HG03558 (cell line): ENCODE data around the gene BICD1.
"Not testable (repeated sequence)": the region's sequence is repeated elsewhere in the genome, so short reads cannot be mapped to it uniquely, and the experiment has no call there.

Experiments
- ATAC-seq: cut with Tn5 transposase; IDR thresholded peaks from one replicate; pipeline ENCODE4 v1.9.1; 2021; ENCODE audit warnings: moderate number of reproducible peaks; ENCODE audit not compliant: unreplicated experiment; ENCODE audit errors: extremely low read depth

Gene BICD1

DNA sequence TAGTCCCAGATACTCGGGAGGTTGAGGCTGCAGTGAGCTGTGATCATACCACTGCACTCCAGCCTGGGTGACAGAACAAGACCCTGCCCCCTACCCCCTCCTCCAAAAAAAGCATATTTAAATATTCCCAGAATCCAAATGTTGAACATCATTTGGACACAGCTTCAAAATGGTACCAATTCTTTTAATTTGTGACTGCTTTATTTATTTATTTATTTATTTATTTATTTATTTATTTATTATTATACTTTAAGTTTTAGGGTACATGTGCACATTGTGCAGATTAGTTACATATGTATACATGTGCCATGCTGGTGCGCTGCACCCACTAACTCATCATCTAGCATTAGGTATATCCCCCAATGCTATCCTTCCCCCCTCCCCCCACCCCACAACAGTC, 124.7 kb downstream of the BICD1 start:
- ATAC-seq: not testable (repeated sequence)

- no peak for ATAC-seq
These were observed 126.9 kb downstream of the BICD1 start for GRCh38 chr12:32233568-32233967.

DNA sequence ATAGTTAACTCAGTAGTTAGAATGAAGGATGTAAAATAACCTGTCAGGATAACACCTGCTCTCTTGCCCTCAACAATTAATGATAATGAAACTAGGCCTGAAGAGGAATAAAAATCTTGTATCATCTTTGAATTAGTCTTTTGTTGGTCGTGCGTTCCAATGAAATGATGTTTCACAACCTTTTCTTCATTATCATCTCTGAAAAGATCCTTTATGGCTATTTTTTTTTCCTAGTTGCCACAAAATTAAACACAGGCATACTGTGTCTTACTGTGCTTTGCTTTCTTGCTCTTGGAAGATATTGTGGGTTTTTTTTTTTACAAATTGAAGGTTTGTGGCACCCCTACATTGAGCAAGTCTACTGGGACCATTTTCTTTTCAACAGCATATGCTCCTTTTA, 128.6 kb downstream of the BICD1 start:
- ATAC-seq: no peak

DNA sequence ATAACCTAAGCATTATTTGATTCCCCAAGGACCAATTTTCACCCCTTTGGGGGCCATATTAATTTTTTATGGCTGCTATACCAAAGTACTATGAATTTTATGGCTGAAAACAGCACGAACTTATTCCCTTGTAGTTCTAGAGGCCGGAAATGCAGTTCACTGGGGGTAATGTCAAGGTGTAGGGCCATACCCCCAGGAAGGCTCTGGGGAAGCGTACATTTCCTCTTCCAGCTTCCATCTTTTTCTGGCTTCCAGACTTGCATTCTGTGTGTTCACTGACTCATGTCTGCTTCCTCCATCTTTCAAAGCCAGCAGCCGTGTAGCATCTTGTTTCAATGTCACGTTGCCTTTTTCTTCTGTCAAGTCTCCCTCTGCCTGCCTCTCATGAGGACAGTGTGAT, 133.5 kb downstream of the BICD1 start:
- no peak for ATAC-seq

DNA sequence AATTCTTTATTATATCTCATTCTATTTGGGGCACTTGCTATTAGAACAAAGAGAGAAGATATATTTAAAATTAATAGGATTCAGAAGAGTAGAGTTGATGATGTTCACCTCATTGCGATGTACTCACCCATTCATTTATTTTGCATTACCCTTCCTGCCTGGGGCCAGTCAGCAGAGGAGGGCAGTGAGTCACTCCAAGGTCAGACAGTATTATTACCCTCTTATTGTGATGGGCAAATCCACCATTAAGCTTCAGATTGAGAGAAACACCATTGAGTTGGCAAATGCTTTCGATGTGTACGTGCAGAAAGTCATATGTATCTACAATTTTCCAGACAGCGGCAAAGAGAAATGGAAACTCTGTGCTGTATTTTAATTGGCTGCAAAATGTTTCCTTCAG, 134.2 kb downstream of the BICD1 start:
- no peak for ATAC-seq

DNA sequence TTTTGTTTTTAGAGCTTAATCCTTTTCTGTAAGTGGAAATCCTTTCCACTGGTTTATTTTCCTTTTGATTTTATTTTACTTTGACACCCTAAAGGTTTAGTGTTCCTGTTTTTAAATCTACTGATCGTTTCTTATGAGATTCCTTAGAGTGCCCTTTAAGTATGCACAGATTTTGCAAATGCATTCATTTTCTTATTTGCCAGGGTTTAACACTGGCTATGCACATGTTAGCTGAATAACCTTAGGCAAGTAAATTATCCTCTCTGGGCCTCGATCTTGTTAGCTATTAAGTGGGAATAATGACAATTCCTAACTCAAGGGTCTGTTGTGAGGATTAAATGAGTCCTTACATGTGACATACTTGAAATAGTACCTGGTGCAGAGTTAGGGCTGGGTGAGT, 136.0 kb downstream of the BICD1 start:
- ATAC-seq: no peak

GRCh38 chr12:32248441-32249140, 141.9 kb downstream of the BICD1 start:
- ATAC-seq: no peak

DNA sequence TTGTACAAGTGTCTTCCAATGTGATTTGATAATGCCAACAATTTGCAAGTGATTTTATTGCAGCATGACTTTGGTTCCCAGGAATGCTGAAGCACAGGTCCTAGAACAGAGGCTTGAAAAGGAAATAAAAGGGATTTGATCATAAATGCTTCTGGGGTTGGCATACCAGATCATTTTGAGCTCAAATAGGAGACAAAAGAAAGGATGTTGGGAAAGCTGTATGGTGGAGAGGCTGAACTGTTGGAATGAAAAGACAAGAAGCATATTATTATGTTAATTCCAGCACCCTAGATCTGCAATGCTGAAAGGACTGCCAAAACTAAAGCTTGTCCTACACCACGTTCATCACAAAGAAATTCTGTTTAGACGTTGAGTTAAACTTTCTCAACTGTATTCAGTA, 143.1 kb downstream of the BICD1 start:
- no peak for ATAC-seq

DNA sequence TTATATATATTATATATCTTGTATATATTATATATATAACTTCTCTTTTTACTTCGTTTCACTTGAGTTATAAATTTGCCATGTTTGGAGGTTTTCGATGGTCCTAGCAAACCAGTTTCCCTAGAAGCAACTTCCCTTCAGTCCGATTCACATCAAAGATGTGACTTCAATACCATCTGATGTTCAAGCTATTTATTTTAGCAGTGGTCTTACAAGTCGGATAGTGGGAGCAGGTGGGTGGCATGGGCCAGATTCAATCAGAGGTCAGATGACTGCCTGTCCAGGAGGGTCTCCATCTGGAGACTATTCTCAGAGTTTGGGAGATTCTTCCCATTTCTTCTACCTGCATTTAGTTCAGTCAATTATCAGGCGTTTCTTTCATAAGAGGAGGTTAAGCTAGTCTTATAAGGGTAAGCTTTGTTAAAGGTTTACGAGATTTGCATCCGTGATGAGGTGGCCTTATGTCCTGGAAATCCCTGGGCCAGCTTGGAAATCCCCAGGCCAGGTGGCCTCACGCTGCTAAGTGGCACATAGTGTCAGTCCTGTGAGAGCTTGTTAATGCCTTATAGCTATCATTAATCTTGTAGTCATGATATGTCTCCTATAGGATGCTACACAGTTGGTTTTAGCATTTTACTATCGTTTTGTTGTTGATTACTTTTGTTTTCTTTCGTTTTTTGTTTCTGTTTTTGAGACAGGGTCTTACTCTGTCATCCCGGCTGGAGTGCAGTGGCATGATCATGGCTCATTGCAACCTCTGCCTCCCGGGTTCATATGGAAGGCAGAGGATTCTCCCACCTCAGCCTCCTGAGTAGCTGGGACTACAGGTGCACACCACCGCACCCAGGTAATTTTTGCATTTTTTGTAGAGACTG, 145.8 kb downstream of the BICD1 start:
- ATAC-seq: peak; percentile 57

GRCh38 chr12:32253154-32253790, 146.6 kb downstream of the BICD1 start:
- no peak for ATAC-seq

DNA sequence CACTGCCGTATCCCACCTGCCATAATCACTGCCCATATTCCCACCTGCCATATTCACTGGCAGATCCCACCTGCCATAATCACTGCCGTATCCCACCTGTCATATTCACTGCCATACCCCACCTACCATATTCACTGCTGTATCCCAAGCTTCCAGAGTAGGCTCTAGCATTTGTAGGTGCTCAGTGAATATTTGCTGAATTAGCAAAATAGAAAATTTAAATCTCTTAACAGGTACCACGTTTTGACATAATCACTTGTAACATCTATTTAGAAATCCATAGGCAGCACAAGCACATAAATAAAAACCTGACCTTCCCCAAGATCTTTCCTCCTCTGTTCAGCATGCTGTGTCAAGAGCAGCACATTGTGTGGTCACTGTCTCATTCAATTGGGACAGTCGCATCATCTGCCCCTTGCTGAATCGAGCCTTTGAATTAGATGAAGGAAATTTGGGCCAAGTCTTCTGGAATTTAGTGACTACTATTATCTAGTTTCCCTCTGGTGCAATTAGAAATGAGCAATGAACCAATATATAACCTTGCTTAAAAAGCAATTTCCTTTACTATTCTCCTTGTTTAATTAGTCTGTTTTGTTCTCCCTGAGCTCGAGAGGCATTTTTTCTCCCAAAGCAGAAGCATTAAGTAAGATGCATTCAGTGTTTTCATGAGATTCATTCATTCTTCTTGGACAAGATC, 147.8 kb downstream of the BICD1 start:
- ATAC-seq: no peak

GRCh38 chr12:32255588-32255987, 148.9 kb downstream of the BICD1 start:
- no peak for ATAC-seq

GRCh38 chr12:32257695-32258496, 151.2 kb downstream of the BICD1 start:
- no peak for ATAC-seq

GRCh38 chr12:32260696-32261095, 154.0 kb downstream of the BICD1 start:
- no peak for ATAC-seq

- ATAC-seq: no peak
These were observed 155.0 kb downstream of the BICD1 start for GRCh38 chr12:32261638-32262037.

DNA sequence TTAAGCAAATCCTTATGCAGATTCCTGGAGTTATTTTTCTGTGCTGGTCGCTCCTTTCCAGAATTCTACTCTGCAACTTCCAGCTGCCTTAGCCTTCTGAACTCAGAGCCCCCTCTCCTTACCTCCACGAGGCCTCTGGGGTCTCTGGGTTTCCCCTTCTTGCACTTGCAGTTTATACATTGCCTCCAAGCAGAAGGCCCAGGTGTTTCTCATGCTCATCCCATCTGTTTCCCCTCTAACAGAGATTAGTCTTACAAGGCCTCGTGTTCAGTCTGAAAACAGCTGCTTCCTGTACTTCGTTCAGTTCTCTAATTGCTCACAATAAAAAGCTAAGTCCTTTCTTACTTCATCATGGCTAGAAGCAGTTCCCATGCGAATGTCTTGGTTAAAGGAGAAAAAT, 158.3 kb downstream of the BICD1 start:
- peak; percentile 51 for ATAC-seq

DNA sequence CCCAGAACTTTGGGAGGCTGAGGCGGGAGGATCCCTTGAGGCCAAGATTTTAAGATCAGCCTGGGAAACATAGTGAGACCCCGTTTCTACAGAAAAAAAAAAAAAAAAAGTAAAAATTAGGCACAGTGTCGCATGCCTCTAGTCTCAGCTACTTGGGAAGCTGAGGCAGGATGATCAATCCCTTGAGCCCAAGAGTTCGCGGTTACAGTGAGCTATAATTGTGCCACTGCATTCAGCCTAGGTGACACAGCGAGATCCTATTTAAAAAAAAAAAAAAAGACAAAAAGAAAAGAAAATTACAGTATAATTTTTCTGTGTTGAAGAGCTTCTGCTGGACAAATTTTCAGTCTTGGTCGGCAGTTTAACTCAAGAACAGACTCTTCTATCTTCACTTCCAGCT, 158.8 kb downstream of the BICD1 start:
- no peak for ATAC-seq

DNA sequence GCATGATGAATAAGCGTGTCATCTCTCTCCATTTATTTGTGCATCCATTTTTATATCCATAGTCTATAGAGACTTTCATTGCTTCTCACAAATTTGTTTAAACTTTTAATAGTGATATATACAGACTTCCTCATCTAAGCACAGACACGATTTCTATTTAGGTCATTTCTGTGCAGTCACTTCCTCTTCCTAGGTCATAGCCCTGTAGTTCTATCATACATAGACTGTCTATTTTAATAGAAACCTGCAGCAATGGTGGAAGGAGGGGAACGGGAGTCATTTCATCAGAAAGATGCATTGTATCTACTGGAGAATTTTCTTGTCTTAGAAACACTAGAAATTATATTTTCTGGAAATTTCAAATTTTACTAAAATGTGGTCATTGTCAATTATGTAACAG, 159.3 kb downstream of the BICD1 start:
- ATAC-seq: no peak

DNA sequence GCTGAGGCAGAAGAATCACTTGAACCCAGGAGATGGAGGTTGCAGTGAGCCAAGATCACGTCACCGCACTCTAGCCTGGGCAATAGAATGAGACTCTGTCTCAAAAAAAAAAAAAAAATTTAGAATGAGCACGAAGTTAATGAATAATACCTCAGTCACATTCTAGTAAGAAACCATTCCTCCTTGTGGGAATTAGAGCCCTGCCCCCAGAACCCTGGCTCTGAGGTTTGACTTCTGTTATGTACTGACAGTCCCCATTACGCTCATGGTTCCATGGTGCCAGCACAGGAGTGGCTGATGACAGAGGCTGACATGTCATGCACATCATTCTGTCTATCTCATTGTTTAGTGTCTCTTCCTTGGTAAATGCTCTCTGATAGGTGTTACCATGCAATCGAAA, 160.1 kb downstream of the BICD1 start:
- no peak for ATAC-seq
